ENCODE measurements around the gene TMEM168. TPM values are rescaled to one million over a fixed set of nuclear protein-coding genes. Genes with fewer than 3 reads are reported as not detected.
"Not testable (repeated sequence)": the region's sequence is repeated elsewhere in the genome, so short reads cannot be mapped to it uniquely, and the experiment has no call there.

Gene TMEM168
- total RNA-seq, 6 experiments from 2014 or later: 15.4 to 19.3 (median 18.0) TPM

DNA sequence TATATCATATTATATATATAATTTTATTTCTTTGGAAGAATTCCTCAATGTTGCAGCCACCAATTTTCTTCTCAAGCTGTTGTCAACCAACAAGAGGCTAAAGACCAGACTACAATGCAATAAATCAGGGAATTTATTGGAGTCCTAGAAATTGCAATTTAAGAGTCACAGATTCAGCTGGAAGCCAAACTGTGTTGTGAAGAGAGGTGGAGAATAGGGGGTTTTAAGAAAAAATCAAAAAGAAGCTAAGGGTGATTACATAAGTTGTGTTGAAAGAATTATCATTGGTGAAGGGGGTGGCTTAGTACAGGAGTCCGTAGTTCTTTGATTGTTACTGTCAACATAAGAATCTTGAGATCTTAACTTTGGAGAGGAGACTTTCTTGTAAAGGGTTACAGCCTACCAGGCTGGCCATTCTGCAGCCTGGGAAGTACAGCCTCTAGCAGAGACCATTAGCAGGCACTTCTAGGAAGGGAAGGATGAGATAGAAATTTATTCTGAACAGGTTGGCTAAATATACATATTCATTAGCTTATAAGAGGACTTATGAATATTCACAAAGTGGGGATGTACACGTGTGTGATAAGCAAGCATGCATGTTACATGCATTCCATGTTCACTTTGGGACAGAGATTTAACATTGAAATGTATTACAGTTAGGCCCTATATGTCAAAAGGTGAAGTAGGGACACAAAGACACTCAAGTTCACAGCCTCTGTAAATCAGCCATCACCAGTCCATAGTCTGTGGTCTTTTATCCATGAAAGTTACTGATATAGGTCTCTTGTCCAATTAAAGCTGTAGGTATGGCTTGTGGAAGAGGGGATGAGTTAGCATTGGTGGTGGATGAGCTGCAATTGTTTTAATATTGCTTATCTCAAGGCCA, 8.3 kb upstream of the TMEM168 start:
- no peak overlapping the region for H3K4me3 Mint-ChIP-seq
- no peak overlapping the region for H3K27ac Mint-ChIP-seq
- no peaks in the 10 kb centered on the region for H3K9me3 Mint-ChIP-seq
- H3K4me1 Mint-ChIP-seq (ENCODE audit: low read depth): no peaks in the 10 kb centered on the region
- TF ChIP-seq, protein P1, sequence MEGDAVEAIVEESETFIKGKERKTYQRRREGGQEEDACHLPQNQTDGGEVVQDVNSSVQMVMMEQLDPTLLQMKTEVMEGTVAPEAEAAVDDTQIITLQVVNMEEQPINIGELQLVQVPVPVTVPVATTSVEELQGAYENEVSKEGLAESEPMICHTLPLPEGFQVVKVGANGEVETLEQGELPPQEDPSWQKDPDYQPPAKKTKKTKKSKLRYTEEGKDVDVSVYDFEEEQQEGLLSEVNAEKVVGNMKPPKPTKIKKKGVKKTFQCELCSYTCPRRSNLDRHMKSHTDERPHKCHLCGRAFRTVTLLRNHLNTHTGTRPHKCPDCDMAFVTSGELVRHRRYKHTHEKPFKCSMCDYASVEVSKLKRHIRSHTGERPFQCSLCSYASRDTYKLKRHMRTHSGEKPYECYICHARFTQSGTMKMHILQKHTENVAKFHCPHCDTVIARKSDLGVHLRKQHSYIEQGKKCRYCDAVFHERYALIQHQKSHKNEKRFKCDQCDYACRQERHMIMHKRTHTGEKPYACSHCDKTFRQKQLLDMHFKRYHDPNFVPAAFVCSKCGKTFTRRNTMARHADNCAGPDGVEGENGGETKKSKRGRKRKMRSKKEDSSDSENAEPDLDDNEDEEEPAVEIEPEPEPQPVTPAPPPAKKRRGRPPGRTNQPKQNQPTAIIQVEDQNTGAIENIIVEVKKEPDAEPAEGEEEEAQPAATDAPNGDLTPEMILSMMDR (IDR thresholded peaks at IDR 0.05): no peak
- no peaks in the 10 kb centered on the region for H3K36me3 Mint-ChIP-seq (ENCODE audit: low read depth)
- DNase-seq: no peak
- H3K27me3 Mint-ChIP-seq (ENCODE audit: insufficient read depth): peaks cover 3% of the 10 kb centered on the region

DNA sequence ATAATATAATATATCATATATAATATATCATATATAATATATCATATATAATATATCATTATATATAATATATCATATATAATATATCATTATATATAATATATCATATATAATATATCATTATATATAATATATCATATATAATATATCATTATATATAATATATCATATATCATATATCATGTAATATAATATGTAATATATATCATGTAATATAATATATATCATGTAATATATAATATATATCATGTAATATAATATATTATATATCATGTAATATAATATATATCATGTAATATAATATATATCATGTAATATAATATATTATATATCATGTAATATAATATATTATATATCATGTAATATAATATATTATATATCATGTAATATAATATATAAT, 6.4 kb upstream of the TMEM168 start:
- not testable (repeated sequence) for H3K27ac Mint-ChIP-seq; H3K27me3 Mint-ChIP-seq (ENCODE audit: insufficient read depth); DNase-seq; H3K9me3 Mint-ChIP-seq; H3K36me3 Mint-ChIP-seq (ENCODE audit: low read depth); H3K4me1 Mint-ChIP-seq (ENCODE audit: low read depth); H3K4me3 Mint-ChIP-seq

DNA sequence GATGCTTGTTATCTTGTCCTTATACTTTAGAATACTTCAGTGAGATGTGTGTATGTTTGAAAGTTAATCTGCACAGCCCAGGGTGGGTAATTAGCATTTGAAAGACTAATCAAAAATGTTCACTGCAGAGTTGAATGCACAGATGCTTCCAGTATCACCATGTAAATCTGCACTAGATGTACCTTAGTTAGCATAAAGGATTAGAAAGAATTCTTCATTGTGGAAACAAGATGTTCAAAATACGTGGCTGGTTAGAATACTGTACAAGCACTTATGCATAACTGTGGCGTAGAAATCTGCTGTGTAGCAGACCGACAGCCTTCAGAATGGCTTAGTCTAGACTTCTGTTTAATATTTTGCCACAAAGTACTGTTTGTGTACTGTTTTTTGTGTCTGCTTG, 2.2 kb upstream of the TMEM168 start:
- H3K36me3 Mint-ChIP-seq (ENCODE audit: low read depth): peaks cover 14% of the 10 kb centered on the region
- H3K27ac Mint-ChIP-seq: no peak overlapping the region
- H3K4me1 Mint-ChIP-seq (ENCODE audit: low read depth): peaks cover 25% of the 10 kb centered on the region
- peaks cover 5% of the 10 kb centered on the region for H3K27me3 Mint-ChIP-seq (ENCODE audit: insufficient read depth)
- no peaks in the 10 kb centered on the region for H3K9me3 Mint-ChIP-seq
- DNase-seq: no peak
- TF ChIP-seq, protein P1 (IDR thresholded peaks at IDR 0.05): no peak
- no peak overlapping the region for H3K4me3 Mint-ChIP-seq

DNA sequence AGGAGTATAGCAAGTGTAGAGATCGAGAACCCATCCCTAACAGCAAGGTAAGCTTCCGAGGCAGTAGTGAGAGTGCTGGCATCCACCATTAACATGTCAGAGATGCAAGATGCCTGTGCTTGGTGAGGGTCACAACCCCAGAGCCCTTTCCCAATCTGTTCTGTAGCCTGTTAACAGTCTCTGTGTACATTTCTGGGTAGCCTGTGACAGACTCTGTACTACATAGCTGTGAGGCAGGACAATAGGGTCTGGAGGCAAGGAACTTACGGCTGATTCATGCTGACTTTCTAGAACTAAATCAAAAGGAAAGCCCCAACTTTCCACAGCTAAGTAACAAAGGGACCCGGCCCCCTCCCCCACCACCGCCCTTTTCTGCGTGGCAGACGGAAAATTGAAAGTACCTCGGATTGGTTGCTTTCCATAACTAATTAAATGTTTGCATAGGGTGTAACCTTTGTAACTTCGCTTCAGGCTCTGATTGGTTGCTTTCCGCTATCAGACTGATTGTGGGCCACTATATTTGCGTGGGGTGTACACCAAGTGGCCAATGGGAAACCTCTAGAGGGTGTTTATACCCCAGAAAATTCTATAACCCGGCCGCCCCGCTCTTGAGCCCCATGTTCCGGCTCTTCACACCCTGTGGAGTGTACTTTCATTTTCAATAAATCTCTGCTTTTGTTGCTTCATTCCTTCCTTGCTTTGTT, 1.4 kb upstream of the TMEM168 start:
- no peak overlapping the region for H3K27ac Mint-ChIP-seq
- H3K36me3 Mint-ChIP-seq (ENCODE audit: low read depth): peaks cover 21% of the 10 kb centered on the region
- peaks cover 31% of the 10 kb centered on the region for H3K4me1 Mint-ChIP-seq (ENCODE audit: low read depth)
- peak overlapping the region; percentile 56 for H3K4me3 Mint-ChIP-seq
- TF ChIP-seq, protein P1 (IDR thresholded peaks at IDR 0.05): no peak
- DNase-seq: no peak
- H3K27me3 Mint-ChIP-seq (ENCODE audit: insufficient read depth): peaks cover 5% of the 10 kb centered on the region
- H3K9me3 Mint-ChIP-seq: no peaks in the 10 kb centered on the region

DNA sequence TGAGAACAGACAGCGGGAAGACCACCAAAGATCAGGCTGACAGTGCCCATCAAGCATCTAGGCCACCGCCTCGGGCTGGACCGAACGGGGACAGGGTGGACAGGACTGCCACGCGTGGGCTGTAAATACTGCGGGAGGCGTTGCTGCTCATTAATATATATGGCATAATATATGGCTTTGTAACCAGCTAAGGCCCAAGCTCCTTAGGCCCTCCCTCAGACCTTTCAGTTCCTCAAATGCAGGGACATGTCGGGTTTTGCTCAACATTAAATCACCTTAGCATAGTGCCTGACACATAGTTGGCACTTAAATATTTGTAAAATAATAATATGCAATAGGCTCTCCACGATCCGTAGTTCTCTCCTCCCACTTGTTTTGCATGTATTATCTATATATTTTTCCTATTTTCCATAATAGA, 402 bp upstream of the TMEM168 start:
- TF ChIP-seq, protein P1 (IDR thresholded peaks at IDR 0.05): no peak
- Mint-ChIP-seq H3K4me1 (ENCODE audit: low read depth) (peaks cover 32% of the 10 kb centered on the region), H3K36me3 (ENCODE audit: low read depth) (peaks cover 21% of the 10 kb centered on the region), H3K9me3 (no peaks in the 10 kb centered on the region), H3K27me3 (ENCODE audit: insufficient read depth) (peaks cover 3% of the 10 kb centered on the region), H3K4me3 (peak overlapping the region; percentile 97), H3K27ac (peak overlapping the region; percentile 93)
- DNase-seq: no peak

DNA sequence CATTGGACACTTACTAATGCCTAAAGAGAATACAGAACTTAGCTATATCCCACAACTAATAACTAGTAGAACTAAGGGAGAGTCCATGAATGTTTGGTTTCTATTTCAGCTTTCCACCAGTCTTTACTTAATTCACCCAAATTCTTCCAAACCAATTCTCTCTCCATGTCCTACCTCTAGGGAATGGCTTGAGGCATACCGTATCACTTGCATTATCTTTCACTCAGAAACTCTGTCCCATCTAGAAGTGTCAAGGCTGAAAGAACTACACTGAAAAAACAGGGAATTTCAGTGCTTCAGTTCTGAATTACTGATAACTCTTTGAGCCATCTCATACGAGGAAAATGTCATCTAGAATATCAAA, 758 bp downstream of the TMEM168 start:
- H3K4me1 Mint-ChIP-seq (ENCODE audit: low read depth): peaks cover 32% of the 10 kb centered on the region
- H3K27ac Mint-ChIP-seq: peak overlapping the region; percentile 93
- peaks cover 1% of the 10 kb centered on the region for H3K27me3 Mint-ChIP-seq (ENCODE audit: insufficient read depth)
- no peak for DNase-seq
- H3K9me3 Mint-ChIP-seq: no peaks in the 10 kb centered on the region
- peak overlapping the region; percentile 97 for H3K4me3 Mint-ChIP-seq
- H3K36me3 Mint-ChIP-seq (ENCODE audit: low read depth): peaks cover 24% of the 10 kb centered on the region
- TF ChIP-seq, protein P1 (IDR thresholded peaks at IDR 0.05): no peak
